GM11168 (cell line): ENCODE measurements around the gene BCDIN3D.

ENCODE experiments used
- in situ Hi-C: fragments of 300-500 bp; cut with MboI; formaldehyde crosslinking; loops from one replicate; pipeline ENCODE4 v1.12.0; 2022; ENCODE audit warnings: low sequenced_read_pairs; ENCODE audit not compliant: unreplicated experiment

Gene BCDIN3D

GRCh38 chr12:49800421-49801140 is 42.3 kb downstream of the BCDIN3D start:
- in situ Hi-C loops: no loop called here

- in situ Hi-C loops: no loop called here
Measured at GRCh38 chr12:49798934-49799333, 44.0 kb downstream of the BCDIN3D start.

- in situ Hi-C loops: no loop called here
Measured at GRCh38 chr12:49798248-49798647, 44.7 kb downstream of the BCDIN3D start.

GRCh38 chr12:49797449-49797776 is 45.5 kb downstream of the BCDIN3D start:
- in situ Hi-C loops: no loop called here

- in situ Hi-C loops: no loop called here
Measured at GRCh38 chr12:49796606-49797448, 46.1 kb downstream of the BCDIN3D start.

GRCh38 chr12:49796155-49796554 is 46.8 kb downstream of the BCDIN3D start:
- in situ Hi-C loops: no loop called here

- in situ Hi-C loops: no loop called here
Measured at GRCh38 chr12:49795654-49796105, 47.2 kb downstream of the BCDIN3D start.

- in situ Hi-C loops: no loop called here
Measured at GRCh38 chr12:49794811-49795653, 47.9 kb downstream of the BCDIN3D start.

GRCh38 chr12:49794021-49794420 is 48.9 kb downstream of the BCDIN3D start:
- in situ Hi-C loops: no loop called here

- in situ Hi-C loops: no loop called here
Measured at GRCh38 chr12:49793620-49794019, 49.3 kb downstream of the BCDIN3D start.

GRCh38 chr12:49792976-49793580 is 49.8 kb downstream of the BCDIN3D start:
- in situ Hi-C loops: no loop called here

GRCh38 chr12:49792181-49792970 is 50.5 kb downstream of the BCDIN3D start:
- in situ Hi-C loops: no loop called here

- in situ Hi-C loops: no loop called here
Measured at GRCh38 chr12:49791700-49792099, 51.2 kb downstream of the BCDIN3D start.

GRCh38 chr12:49790741-49791555 is 52.0 kb downstream of the BCDIN3D start:
- in situ Hi-C loops: no loop called here

GRCh38 chr12:49789992-49790391 is 52.9 kb downstream of the BCDIN3D start:
- in situ Hi-C loops: no loop called here

- in situ Hi-C loops: no loop called here
Measured at GRCh38 chr12:49787672-49788071, 55.2 kb downstream of the BCDIN3D start.
